H1 (cell line): ENCODE measurements around the gene PAGE4. TPM values are rescaled to one million over a fixed set of nuclear protein-coding genes. Genes with fewer than 3 reads are reported as not detected.

Experiments
- CTCF ChIA-PET: fragments of 300-600 bp; sonication (Branson Sonifier 250); formaldehyde crosslinking; loops from one replicate; lab custom pipeline; 2021; ENCODE audit not compliant: partially characterized antibody; lab: Charles Lee
- POLR2A ChIA-PET: fragments of 300-600 bp; sonication (Branson Sonifier 250); formaldehyde crosslinking; loops from one replicate; lab custom pipeline; 2021; ENCODE audit warnings: inconsistent platforms; ENCODE audit not compliant: partially characterized antibody; lab: Charles Lee
- DNase-seq, 2 experiments: peaks; one replicate each; pipeline versions ENCODE4 v3.0.0 to v3.0.0-alpha.2; 2010 to 2022; ENCODE audit warnings: low spot score in 2 of 2, low read depth in 1 of 2, mixed read lengths in 1 of 2
- FAIRE-seq: peaks from 2 replicates; lab custom pipeline; 2011; peaks lifted over from hg19 to GRCh38; lab: Jason Lieb, UNC
- H2AFZ ChIP-seq: 2 replicates; pipeline ENCODE4 v1.8.1; 2012; ENCODE audit warnings: low read length, inconsistent platforms
- H2AK5ac ChIP-seq: 2 replicates; pipeline ENCODE4 v1.6.1; 2013; ENCODE audit warnings: low read depth, low read length
- H2BK120ac ChIP-seq: replicated peaks from 2 replicates; pipeline ENCODE3; 2013; ENCODE audit warnings: low read depth, low read length, inconsistent platforms
- H2BK12ac ChIP-seq: 2 replicates; pipeline ENCODE4 v1.6.1; 2013; ENCODE audit warnings: low read depth, low read length
- H2BK15ac ChIP-seq: 2 replicates; pipeline ENCODE4 v1.6.1; 2013; ENCODE audit warnings: low read length
- H2BK20ac ChIP-seq: 2 replicates; pipeline ENCODE4 v1.6.1; 2013; ENCODE audit warnings: low read length
- H2BK5ac ChIP-seq: 2 replicates; pipeline ENCODE4 v1.6.1; 2013; ENCODE audit warnings: low read depth, low read length
- H3K14ac ChIP-seq: 2 replicates; pipeline ENCODE4 v1.6.1; 2013; ENCODE audit warnings: inconsistent platforms; ENCODE audit not compliant: insufficient read length
- H3K18ac ChIP-seq: 2 replicates; pipeline ENCODE4 v1.6.1; 2013; ENCODE audit warnings: low read length; ENCODE audit errors: extremely low read depth
- H3K23ac ChIP-seq: 2 replicates; pipeline ENCODE4 v1.6.1; 2013; ENCODE audit warnings: inconsistent platforms; ENCODE audit not compliant: insufficient read length
- H3K23me2 ChIP-seq: 2 replicates; pipeline ENCODE4 v1.6.1; 2013; ENCODE audit warnings: low read depth, low read length
- H3K27ac ChIP-seq: 2 replicates; pipeline ENCODE4 v1.6.1; 2011; ENCODE audit warnings: low read depth, low read length, inconsistent platforms
- H3K27me3 ChIP-seq, 4 experiments: replicated peaks in 1 of 4; 1 replicate in 1 of 4; 2 replicates in 3 of 4; pipeline versions ENCODE4 v1.6.1 to v1.8.1; 2011 to 2013; ENCODE audit warnings: low read length in 3 of 4, mild to moderate bottlenecking in 3 of 4, inconsistent platforms in 2 of 4, mixed read lengths in 2 of 4, moderate library complexity in 1 of 4; ENCODE audit not compliant: control insufficient read depth in 3 of 4, insufficient read depth in 3 of 4; ENCODE audit errors: extremely low read depth in 1 of 4
- H3K36me3 ChIP-seq, 4 experiments: 2 replicates each; pipeline versions ENCODE4 v1.6.1 to v1.8.1; 2011 to 2013; ENCODE audit warnings: mild to moderate bottlenecking in 4 of 4, low read length in 3 of 4, moderate library complexity in 2 of 4, control low read depth in 1 of 4, inconsistent platforms in 1 of 4; ENCODE audit not compliant: insufficient read depth in 4 of 4, control insufficient read depth in 2 of 4
- H3K4ac ChIP-seq: replicated peaks from 2 replicates; pipeline ENCODE3; 2013; ENCODE audit warnings: low read length, low read depth, mixed read lengths, inconsistent platforms; ENCODE audit not compliant: insufficient read length
- H3K4me1 ChIP-seq, 4 experiments: replicated peaks in 1 of 4; 1 replicate in 1 of 4; 2 replicates in 3 of 4; pipeline versions ENCODE4 v1.6.1 to v1.8.1; 2011 to 2013; ENCODE audit warnings: low read length in 3 of 4, inconsistent platforms in 2 of 4, mixed read lengths in 1 of 4; ENCODE audit not compliant: insufficient read depth in 4 of 4, control insufficient read depth in 3 of 4
- H3K4me2 ChIP-seq, 2 experiments: 2 replicates each; pipeline versions ENCODE4 v1.6.1 to v1.8.1; 2011 to 2013; ENCODE audit warnings: low read depth in 2 of 2, low read length in 2 of 2, control low read depth in 1 of 2, inconsistent platforms in 1 of 2, mild to moderate bottlenecking in 1 of 2; ENCODE audit not compliant: insufficient read depth in 1 of 2
- H3K4me3 ChIP-seq, 4 experiments: fragments of 200-600, 300-600 bp in 1 of 4; sonication (generic), shearing (Covaris generic), sonication (Bioruptor Twin) in 1 of 4; 2 replicates each; pipeline versions ENCODE4 v1.5.1 to v1.8.1; 2011 to 2016; ENCODE audit warnings: low read length in 4 of 4, low read depth in 3 of 4, control low read depth in 2 of 4, inconsistent platforms in 2 of 4, mild to moderate bottlenecking in 2 of 4, mixed read lengths in 1 of 4, moderate library complexity in 1 of 4; ENCODE audit not compliant: insufficient read depth in 2 of 4; ENCODE audit errors: extremely low read depth in 1 of 4
- H3K56ac ChIP-seq: replicated peaks from 2 replicates; pipeline ENCODE3; 2013; ENCODE audit warnings: low read depth, mild to moderate bottlenecking, mixed read lengths, low read length, inconsistent platforms; ENCODE audit not compliant: insufficient read length
- H3K79me1 ChIP-seq: 2 replicates; pipeline ENCODE4 v1.6.1; 2013; ENCODE audit warnings: low read depth, low read length, control low read depth
- H3K79me2 ChIP-seq, 2 experiments: 2 replicates each; pipeline versions ENCODE4 v1.6.1 to v1.8.1; 2012 to 2013; ENCODE audit warnings: low read length in 2 of 2, mild to moderate bottlenecking in 2 of 2, inconsistent platforms in 1 of 2; ENCODE audit not compliant: insufficient read depth in 2 of 2, control insufficient read depth in 1 of 2
- H3K9ac ChIP-seq, 4 experiments: replicated peaks in 1 of 4; 1 replicate in 1 of 4; 2 replicates in 3 of 4; pipeline versions ENCODE4 v1.6.1 to v1.8.1; 2011 to 2013; ENCODE audit warnings: low read depth in 3 of 4, low read length in 3 of 4, control low read depth in 2 of 4, mild to moderate bottlenecking in 2 of 4, moderate library complexity in 2 of 4, inconsistent platforms in 1 of 4; ENCODE audit errors: extremely low read depth in 1 of 4
- H3K9me3 ChIP-seq, 2 experiments: 2 replicates each; pipeline versions ENCODE4 v1.6.1 to v1.8.1; 2012 to 2013; ENCODE audit warnings: mild to moderate bottlenecking in 2 of 2, moderate library complexity in 2 of 2, control low read depth in 1 of 2, inconsistent platforms in 1 of 2, low read depth in 1 of 2, low read length in 1 of 2, mixed read lengths in 1 of 2; ENCODE audit not compliant: insufficient read depth in 2 of 2
- H4K20me1 ChIP-seq, 2 experiments: replicated peaks in 1 of 2; 2 replicates each; pipeline versions ENCODE3 to v1.8.1; 2011 to 2013; ENCODE audit warnings: inconsistent platforms in 2 of 2, low read length in 2 of 2, mild to moderate bottlenecking in 1 of 2; ENCODE audit not compliant: insufficient read depth in 2 of 2, control insufficient read depth in 1 of 2
- H4K5ac ChIP-seq: 2 replicates; pipeline ENCODE4 v1.6.1; 2013; ENCODE audit warnings: low read length, low read depth, mixed read lengths, inconsistent platforms; ENCODE audit not compliant: insufficient read length
- H4K8ac ChIP-seq: 2 replicates; pipeline ENCODE4 v1.8.0; 2013; ENCODE audit warnings: mild to moderate bottlenecking, moderate library complexity, low read length, inconsistent platforms; ENCODE audit not compliant: insufficient read depth; ENCODE audit errors: extremely low read depth
- H4K91ac ChIP-seq: replicated peaks from 2 replicates; pipeline ENCODE3; 2013; ENCODE audit warnings: low read length, mixed read lengths, inconsistent platforms; ENCODE audit not compliant: insufficient read length
- GABPA ChIP-seq: IDR thresholded peaks from 2 replicates; pipeline ENCODE4 v1.6.1; 2011; ENCODE audit warnings: mild to moderate bottlenecking, low read length, moderate library complexity, borderline replicate concordance; ENCODE audit not compliant: insufficient read depth
- HDAC6 ChIP-seq: IDR thresholded peaks from one replicate; pipeline ENCODE4 v1.7.1; 2012; ENCODE audit warnings: low read depth, mild to moderate bottlenecking, inconsistent platforms, low read length, moderate library complexity
- POLR2AphosphoS5 ChIP-seq: IDR thresholded peaks from 2 replicates; pipeline ENCODE4 v1.6.1; 2011; ENCODE audit warnings: low read depth, low read length
- RAD21 ChIP-seq, 2 experiments: IDR thresholded peaks in 1 of 2; conservative IDR thresholded peaks in 1 of 2; 2 replicates each; pipeline ENCODE4 v1.6.1; 2011; ENCODE audit warnings: low read depth in 2 of 2, low read length in 2 of 2, improper control_type of control experiment in 1 of 2, inconsistent platforms in 1 of 2, mild to moderate bottlenecking in 1 of 2, moderate library complexity in 1 of 2
- RNF2 ChIP-seq: fragments of 200-900, 300-1000 bp; sonication (generic); IDR thresholded peaks from 2 replicates; pipeline ENCODE4 v1.7.1; 2016; ENCODE audit warnings: borderline replicate concordance, low read depth, mild to moderate bottlenecking, antibody characterized with exemption, low read length; ENCODE audit not compliant: poor library complexity, severe bottlenecking; ENCODE audit errors: missing control alignments
- SP2 ChIP-seq: IDR thresholded peaks from 2 replicates; pipeline ENCODE4 v1.6.1; 2012; ENCODE audit warnings: mild to moderate bottlenecking, low read length, inconsistent platforms
- WGBS, 2 experiments: shearing (Covaris generic) in 1 of 2; methylation state at CpG; one replicate each; pipeline versions ENCODE4 v1.1.6 to v1.1.7; 2013 to 2015; ENCODE audit warnings: low lambda C conversion rate in 2 of 2, mixed read lengths in 2 of 2, inconsistent platforms in 1 of 2, low coverage in 1 of 2, missing lambda C conversion rate in 1 of 2; ENCODE audit not compliant: insufficient replicate concordance in 2 of 2, insufficient coverage in 1 of 2, insufficient read length in 1 of 2; ENCODE audit errors: extremely low coverage in 1 of 2, missing lambda C conversion rate in 1 of 2; 5-methylcytosine and 5-hydroxymethylcytosine counted together
- polyA plus RNA-seq, 7 experiments: library from polyadenylated mRNA; depleted of rRNA in 3 of 7; stranded (reverse) in 5 of 7; unstranded in 2 of 7; fragments of >200 nt in 5 of 7; fragments of 200-250 nt in 2 of 7; gene quantifications; 1 replicate in 5 of 7; 2 replicates in 1 of 7; 4 replicates in 1 of 7; pipeline versions ENCODE4 v1.2.1 to v1.2.3, GENCODE V29; 2011 to 2013; ENCODE audit warnings: missing spikeins in 2 of 7, mixed read lengths in 2 of 7
- total RNA-seq: library from RNA; stranded (reverse); fragmentation: NEBNext Ultra II Directional; extraction: Animal tissue kit (Norgen Biotek cat#: 25700); gene quantifications from 2 replicates; pipeline ENCODE4 v1.2.1, GENCODE V29; 2021
- TF ChIP-seq, protein P1 (sequence below), 3 experiments: IDR thresholded peaks; 1 replicate in 2 of 3; 2 replicates in 1 of 3; pipeline versions ENCODE4 v1.5.1 to v1.6.1; 2011; ENCODE audit warnings: low read length in 3 of 3, mild to moderate bottlenecking in 3 of 3, inconsistent platforms in 2 of 3, low read depth in 1 of 3, moderate library complexity in 1 of 3; ENCODE audit not compliant: insufficient read depth in 1 of 3; ENCODE audit errors: control extremely low read depth in 1 of 3
- TF ChIP-seq, protein P2 (sequence below): IDR thresholded peaks from 2 replicates; pipeline ENCODE4 v1.6.1; 2011; ENCODE audit warnings: low read length, improper control_type of control experiment

The PAGE4 gene
- total and polyA plus RNA-seq, 2 of the 8 experiments (the other 6 are each of a cell fraction or from before 2014, with no cell fraction given) = 0.53 TPM; not detected in 1

DNA sequence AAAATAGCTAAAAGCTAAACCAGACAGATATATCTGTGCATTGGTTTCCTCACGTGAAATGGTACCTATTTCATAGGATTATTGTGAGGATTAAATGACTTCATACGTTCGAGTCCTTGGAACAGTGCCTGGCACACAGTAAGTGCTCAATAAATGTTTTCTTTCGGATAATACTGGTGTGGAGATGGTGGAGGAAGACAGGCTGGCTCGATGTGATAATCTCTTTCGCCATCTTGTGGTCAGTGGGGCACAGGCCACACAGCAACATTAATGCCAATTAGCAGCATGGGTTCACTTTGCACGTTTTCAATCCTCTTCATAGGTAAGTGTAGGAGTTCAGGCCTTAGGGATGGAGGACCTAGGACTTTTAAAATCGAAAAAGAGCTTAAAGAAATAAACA, 9.3 kb downstream of the PAGE4 start:
- no peak overlapping the region for H3K4ac ChIP-seq
- FAIRE-seq (peak; percentile 60), DNase-seq (no peak)
- no peak overlapping the region for H4K8ac ChIP-seq
- H3K18ac ChIP-seq = no peak overlapping the region
- no peaks in the 10 kb centered on the region for H3K4me1 ChIP-seq
- CTCF ChIA-PET = interaction anchor here (0.6 to 5.6 kb wide), 15 partner anchors 9 to 194 kb away, joined by 3 to 32 read pairs (median 4); partner anchors contain the start of genes PAGE4 and USP27X
- H2AK5ac ChIP-seq = no peak overlapping the region
- no peaks in the 10 kb centered on the region for H3K23me2 ChIP-seq
- H3K36me3 ChIP-seq = no peaks in the 10 kb centered on the region
- no peak overlapping the region for H2BK120ac ChIP-seq
- H3K9me3 ChIP-seq = no peaks in the 10 kb centered on the region
- H2AFZ ChIP-seq = no peak overlapping the region
- no peak overlapping the region for H2BK5ac ChIP-seq
- no peak overlapping the region for H4K91ac ChIP-seq
- H3K4me2 ChIP-seq = no peak overlapping the region
- TF ChIP-seq RNF2 = no peak
- TF ChIP-seq HDAC6 = no peak
- no peak for TF ChIP-seq SP2
- peak; percentile 76 to 80 for TF ChIP-seq RAD21 (IDR thresholded peaks at IDR 0.05 in 1 of 2, conservative IDR thresholded peaks at IDR 0.05 in 1 of 2; ENCODE audit: low read depth in 2 of 2, low read length in 2 of 2)
- TF ChIP-seq, protein P1, sequence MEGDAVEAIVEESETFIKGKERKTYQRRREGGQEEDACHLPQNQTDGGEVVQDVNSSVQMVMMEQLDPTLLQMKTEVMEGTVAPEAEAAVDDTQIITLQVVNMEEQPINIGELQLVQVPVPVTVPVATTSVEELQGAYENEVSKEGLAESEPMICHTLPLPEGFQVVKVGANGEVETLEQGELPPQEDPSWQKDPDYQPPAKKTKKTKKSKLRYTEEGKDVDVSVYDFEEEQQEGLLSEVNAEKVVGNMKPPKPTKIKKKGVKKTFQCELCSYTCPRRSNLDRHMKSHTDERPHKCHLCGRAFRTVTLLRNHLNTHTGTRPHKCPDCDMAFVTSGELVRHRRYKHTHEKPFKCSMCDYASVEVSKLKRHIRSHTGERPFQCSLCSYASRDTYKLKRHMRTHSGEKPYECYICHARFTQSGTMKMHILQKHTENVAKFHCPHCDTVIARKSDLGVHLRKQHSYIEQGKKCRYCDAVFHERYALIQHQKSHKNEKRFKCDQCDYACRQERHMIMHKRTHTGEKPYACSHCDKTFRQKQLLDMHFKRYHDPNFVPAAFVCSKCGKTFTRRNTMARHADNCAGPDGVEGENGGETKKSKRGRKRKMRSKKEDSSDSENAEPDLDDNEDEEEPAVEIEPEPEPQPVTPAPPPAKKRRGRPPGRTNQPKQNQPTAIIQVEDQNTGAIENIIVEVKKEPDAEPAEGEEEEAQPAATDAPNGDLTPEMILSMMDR (IDR thresholded peaks at IDR 0.05; ENCODE audit: control extremely low read depth in 1 of 3, insufficient read depth in 1 of 3, low read depth in 1 of 3, low read length in 3 of 3) = peak; percentile 58 to 75 (median 64)
- TF ChIP-seq POLR2AphosphoS5 = no peak
- TF ChIP-seq, protein P2, sequence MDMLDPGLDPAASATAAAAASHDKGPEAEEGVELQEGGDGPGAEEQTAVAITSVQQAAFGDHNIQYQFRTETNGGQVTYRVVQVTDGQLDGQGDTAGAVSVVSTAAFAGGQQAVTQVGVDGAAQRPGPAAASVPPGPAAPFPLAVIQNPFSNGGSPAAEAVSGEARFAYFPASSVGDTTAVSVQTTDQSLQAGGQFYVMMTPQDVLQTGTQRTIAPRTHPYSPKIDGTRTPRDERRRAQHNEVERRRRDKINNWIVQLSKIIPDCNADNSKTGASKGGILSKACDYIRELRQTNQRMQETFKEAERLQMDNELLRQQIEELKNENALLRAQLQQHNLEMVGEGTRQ = no peak
- TF ChIP-seq GABPA = no peak
- TF ChIP-seq, all 59 proteins: peak for 2
- H3K4me3 ChIP-seq = no peak overlapping the region
- POLR2A ChIA-PET = no interaction called here
- H2BK20ac ChIP-seq = no peak overlapping the region
- no peaks in the 10 kb centered on the region for H4K20me1 ChIP-seq
- H3K14ac ChIP-seq = no peak overlapping the region
- no peaks in the 10 kb centered on the region for H3K79me1 ChIP-seq
- WGBS, 2 experiments = 21% methylated on average over 8 of the region's 8 CpGs; no CpG with 5 or more reads in 1 of the 2 experiments
- no peak overlapping the region for H2BK15ac ChIP-seq
- H3K27me3 ChIP-seq = no peaks in the 10 kb centered on the region
- H2BK12ac ChIP-seq = no peak overlapping the region
- no peaks in the 10 kb centered on the region for H3K79me2 ChIP-seq
- no peak overlapping the region for H3K27ac ChIP-seq
- H4K5ac ChIP-seq = no peak overlapping the region
- no peak overlapping the region for H3K23ac ChIP-seq
- no peak overlapping the region for H3K9ac ChIP-seq
- H3K56ac ChIP-seq = no peak overlapping the region
